Measurements from ENCODE around the gene BEST4.
"Not testable (repeated sequence)": the region's sequence is repeated elsewhere in the genome, so short reads cannot be mapped to it uniquely, and the experiment has no call there.

BEST4 gene

GRCh38 chr1:44777547-44777946 lies 10.4 kb downstream of the BEST4 start:
- TF ChIP-seq ZFX (IDR thresholded peaks at IDR 0.05), result no peak
- TF ChIP-seq, protein P1, sequence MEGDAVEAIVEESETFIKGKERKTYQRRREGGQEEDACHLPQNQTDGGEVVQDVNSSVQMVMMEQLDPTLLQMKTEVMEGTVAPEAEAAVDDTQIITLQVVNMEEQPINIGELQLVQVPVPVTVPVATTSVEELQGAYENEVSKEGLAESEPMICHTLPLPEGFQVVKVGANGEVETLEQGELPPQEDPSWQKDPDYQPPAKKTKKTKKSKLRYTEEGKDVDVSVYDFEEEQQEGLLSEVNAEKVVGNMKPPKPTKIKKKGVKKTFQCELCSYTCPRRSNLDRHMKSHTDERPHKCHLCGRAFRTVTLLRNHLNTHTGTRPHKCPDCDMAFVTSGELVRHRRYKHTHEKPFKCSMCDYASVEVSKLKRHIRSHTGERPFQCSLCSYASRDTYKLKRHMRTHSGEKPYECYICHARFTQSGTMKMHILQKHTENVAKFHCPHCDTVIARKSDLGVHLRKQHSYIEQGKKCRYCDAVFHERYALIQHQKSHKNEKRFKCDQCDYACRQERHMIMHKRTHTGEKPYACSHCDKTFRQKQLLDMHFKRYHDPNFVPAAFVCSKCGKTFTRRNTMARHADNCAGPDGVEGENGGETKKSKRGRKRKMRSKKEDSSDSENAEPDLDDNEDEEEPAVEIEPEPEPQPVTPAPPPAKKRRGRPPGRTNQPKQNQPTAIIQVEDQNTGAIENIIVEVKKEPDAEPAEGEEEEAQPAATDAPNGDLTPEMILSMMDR (conservative IDR thresholded peaks at IDR 0.05), result no peak
- H3K27ac ChIP-seq, result peak overlapping the region; percentile 94

DNA sequence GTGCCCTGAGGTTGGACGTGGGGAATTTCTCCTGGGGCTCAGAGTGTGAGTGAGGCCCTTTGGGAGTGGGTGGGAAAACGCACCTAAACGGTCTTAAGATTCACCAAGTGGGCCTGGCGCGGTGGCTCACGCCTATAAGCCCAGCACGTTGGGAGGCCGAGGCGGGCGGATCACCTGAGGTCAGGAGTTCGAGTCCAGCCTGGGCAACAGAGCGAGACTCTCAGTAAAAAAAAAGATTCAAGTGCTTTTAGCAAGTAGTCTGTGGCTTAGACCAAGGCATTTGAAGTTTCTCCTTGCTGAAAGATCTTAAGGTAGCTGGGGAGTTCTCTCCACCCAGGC lies 11.3 kb downstream of the BEST4 start:
- H3K27ac ChIP-seq, result peak overlapping the region; percentile 94

DNA sequence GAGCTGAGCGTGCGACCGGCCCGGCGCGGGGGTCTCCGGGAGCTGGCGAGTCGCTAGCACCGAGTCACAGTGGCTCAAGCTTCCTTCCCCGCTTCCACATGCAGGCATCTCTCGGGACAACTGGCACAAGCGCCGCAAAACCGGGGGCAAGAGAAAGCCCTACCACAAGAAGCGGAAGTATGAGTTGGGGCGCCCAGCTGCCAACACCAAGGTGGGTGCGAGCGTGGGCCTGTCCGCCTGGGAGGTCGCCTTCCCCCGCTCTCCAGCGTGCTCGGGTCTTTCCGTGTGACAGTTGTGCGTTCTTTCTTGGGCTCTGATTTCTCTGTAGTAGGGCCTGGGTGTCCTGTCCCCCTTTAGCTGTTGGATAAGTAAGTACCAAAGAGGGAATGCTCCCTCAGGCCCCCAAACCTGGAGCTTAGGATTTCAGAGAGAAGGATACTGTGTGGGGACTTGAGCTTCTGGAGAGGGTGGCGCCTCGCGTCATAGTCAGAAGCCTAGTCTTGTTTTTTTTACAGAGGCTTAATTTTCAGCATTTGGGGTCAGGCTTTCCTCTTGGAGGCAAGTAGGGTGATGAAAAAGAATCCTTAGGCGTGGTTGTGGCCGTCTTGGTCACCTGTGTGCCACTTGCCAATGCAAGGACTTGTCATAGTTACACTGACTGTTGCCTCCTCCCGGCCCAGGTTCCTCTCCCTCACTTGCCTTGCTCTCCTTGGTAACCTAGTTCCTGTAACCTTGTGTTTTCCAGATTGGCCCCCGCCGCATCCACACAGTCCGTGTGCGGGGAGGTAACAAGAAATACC lies 11.8 kb downstream of the BEST4 start:
- peak overlapping the region; percentile 94 for H3K27ac ChIP-seq

More for the DNA sequence above, 11.3 kb downstream of the BEST4 start:
- TF ChIP-seq ZFX (IDR thresholded peaks at IDR 0.05), result no peak
- TF ChIP-seq, protein P1 (conservative IDR thresholded peaks at IDR 0.05), result no peak

DNA sequence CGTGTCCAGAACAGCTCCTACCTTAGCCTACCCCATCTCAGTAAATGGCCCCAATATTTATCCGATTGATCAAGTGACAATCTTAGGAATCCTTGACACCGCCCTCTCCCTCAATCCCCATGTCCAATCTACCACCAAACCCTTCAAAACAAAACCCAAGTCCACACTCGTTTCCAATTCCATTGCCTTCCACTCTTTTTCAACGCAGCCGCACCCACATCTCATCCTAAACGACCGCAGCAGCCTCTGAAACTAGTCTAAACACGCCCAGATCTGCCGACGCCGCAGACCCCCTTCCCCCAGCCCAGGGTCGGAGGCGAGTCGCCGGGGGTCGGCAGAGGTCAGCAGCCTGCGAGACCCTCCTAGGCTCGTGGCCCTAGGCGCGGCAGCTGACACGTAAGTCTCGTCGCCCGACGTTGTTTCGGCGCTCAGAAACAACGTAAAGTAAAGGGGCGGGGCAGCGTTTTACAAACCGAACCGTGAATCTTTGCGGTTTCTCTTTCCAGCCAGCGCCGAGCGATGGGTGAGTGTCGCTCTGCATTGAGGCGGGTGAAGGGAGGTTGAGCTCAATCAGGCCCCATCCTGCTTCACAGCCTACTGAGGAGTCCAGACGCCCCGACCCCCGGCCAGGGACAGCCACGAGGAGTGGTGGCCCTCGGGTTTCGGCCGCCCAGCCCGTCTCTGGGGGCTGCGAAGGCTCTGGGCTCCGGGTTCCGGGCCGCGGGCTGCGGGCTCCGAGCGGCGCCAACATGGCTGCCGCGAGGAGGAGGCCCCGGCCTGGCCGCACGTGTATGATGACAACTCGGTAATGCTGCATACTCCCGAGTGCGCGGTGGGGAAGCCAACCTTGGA lies 12.7 kb downstream of the BEST4 start, which contains the start of gene RPS8:
RPS8 (plus strand) TSS at position 463 of the 852 bp plus-strand sequence; CDS start at position 520, 57 bp downstream.
- TF ChIP-seq, protein P1 (conservative IDR thresholded peaks at IDR 0.05), result no peak
- peak; percentile 90; the same call in 1 of the 2 replicates for TF ChIP-seq ZFX (IDR thresholded peaks at IDR 0.05)

More for the DNA sequence above, 11.8 kb downstream of the BEST4 start:
- TF ChIP-seq, protein P1 (conservative IDR thresholded peaks at IDR 0.05), result no peak
- peak; percentile 48; the same call in 1 of the 2 replicates for TF ChIP-seq ZFX (IDR thresholded peaks at IDR 0.05)

GRCh38 chr1:44766421-44766820 lies 21.5 kb downstream of the BEST4 start:
- H3K27ac ChIP-seq, result not testable (repeated sequence)

More for the DNA sequence above, 12.7 kb downstream of the BEST4 start, which contains the start of gene RPS8:
- H3K27ac ChIP-seq, result peak within 1 kb of the TSS; percentile 94

DNA sequence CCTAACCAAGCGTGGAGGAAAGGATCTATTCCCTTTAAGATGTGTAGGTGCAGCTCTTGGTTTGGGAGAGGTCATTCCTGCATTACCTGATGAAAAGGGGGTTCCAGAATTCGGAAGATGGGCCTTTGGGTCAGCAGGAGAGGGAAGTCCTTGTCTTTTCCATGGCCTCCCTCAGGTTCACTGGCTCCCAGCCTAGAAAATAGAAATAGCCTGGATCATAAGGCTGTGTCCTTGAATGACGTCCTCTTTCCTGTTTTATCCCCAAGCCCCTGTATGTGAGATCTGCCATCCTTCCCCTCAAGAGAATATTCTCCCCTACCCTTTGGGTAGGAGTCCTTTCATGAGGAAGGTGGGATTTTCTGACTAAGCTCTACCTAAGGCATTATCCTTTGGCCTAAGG lies 27.1 kb downstream of the BEST4 start:
- TF ChIP-seq, protein P1 (conservative IDR thresholded peaks at IDR 0.05), result no peak
- TF ChIP-seq ZFX (IDR thresholded peaks at IDR 0.05), result no peak
- no peak overlapping the region for H3K27ac ChIP-seq

DNA sequence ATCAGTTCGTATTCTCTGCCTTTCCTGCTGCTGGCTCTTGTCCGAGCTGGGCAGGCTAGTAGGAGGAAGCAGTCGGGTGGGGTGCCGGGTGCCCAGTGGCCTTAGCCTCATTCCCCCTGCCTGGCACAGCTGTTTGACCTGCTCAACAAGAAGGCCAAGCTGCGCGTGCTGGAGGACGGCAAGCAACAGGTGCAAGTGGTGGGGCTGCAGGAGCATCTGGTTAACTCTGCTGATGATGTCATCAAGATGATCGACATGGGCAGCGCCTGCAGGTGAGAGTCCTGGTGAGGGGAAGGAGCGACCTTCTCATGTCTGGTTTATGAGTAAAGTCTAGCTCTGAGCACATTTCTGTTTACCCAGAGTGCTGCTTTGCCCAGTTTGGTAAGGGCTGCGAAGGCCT lies 28.9 kb downstream of the BEST4 start:
- TF ChIP-seq, protein P1 (conservative IDR thresholded peaks at IDR 0.05), result no peak
- no peak for TF ChIP-seq ZFX (IDR thresholded peaks at IDR 0.05)
- H3K27ac ChIP-seq, result no peak overlapping the region

Data from C4-2B (cell line).